Hepatocyte (in vitro differentiated cells): ENCODE measurements around the gene CDK17. TPM values are rescaled to one million over a fixed set of nuclear protein-coding genes. Genes with fewer than 3 reads are reported as not detected.

Experiments used
- DNase-seq: peaks from one replicate; pipeline ENCODE4 v3.0.0-alpha.2; 2016; ENCODE audit warnings: low spot score
- H2AFZ ChIP-seq: fragments of 200-600 bp; sonication (generic); 2 replicates; pipeline ENCODE4 v1.6.0; 2016; ENCODE audit warnings: antibody characterized with exemption, mild to moderate bottlenecking
- H3K27ac ChIP-seq: fragments of 200-600 bp; sonication (generic); 2 replicates; pipeline ENCODE4 v1.5.1; 2016; ENCODE audit warnings: mild to moderate bottlenecking
- H3K27me3 ChIP-seq: fragments of 200-600 bp; sonication (generic); 2 replicates; pipeline ENCODE4 v1.6.1; 2016
- H3K36me3 ChIP-seq: fragments of 200-600 bp; sonication (generic); replicated peaks from 2 replicates; pipeline ENCODE4 v1.5.1; 2016; ENCODE audit warnings: low read depth; ENCODE audit not compliant: insufficient read depth
- H3K4me1 ChIP-seq: fragments of 200-600 bp; sonication (generic); 2 replicates; pipeline ENCODE4 v1.5.1; 2016; ENCODE audit warnings: mild to moderate bottlenecking, moderate library complexity; ENCODE audit not compliant: insufficient read depth
- H3K4me2 ChIP-seq: fragments of 200-600 bp; sonication (generic); 2 replicates; pipeline ENCODE4 v1.6.0; 2016
- H3K4me3 ChIP-seq: fragments of 200-600 bp; sonication (generic); 2 replicates; pipeline ENCODE4 v1.5.1; 2016; ENCODE audit warnings: mild to moderate bottlenecking
- H3K79me2 ChIP-seq: fragments of 200-600 bp; sonication (generic); 2 replicates; pipeline ENCODE4 v1.6.0; 2017; ENCODE audit warnings: mild to moderate bottlenecking
- H3K9me2 ChIP-seq: fragments of 200-600 bp; sonication (generic); replicated peaks from 2 replicates; pipeline ENCODE4 v1.6.0; 2017; ENCODE audit warnings: mild to moderate bottlenecking; ENCODE audit not compliant: insufficient read depth
- H3K9me3 ChIP-seq: fragments of 200-600 bp; sonication (generic); 2 replicates; pipeline ENCODE4 v1.5.1; 2016; ENCODE audit warnings: low read depth, mild to moderate bottlenecking
- H4K20me1 ChIP-seq: fragments of 200-600 bp; sonication (generic); 2 replicates; pipeline ENCODE4 v1.6.0; 2016; ENCODE audit warnings: mild to moderate bottlenecking; ENCODE audit not compliant: insufficient read depth, poor library complexity, severe bottlenecking
- CTCF ChIP-seq: fragments of 200-600 bp; sonication (generic); IDR thresholded peaks from 2 replicates; pipeline ENCODE4 v1.5.1; 2016; ENCODE audit warnings: antibody characterized with exemption, mild to moderate bottlenecking; ENCODE audit not compliant: poor library complexity
- EZH2 ChIP-seq: fragments of 200-600 bp; sonication (generic); IDR thresholded peaks from 2 replicates; pipeline ENCODE4 v1.6.1; 2016; ENCODE audit warnings: antibody characterized with exemption, mild to moderate bottlenecking, borderline replicate concordance
- EZH2phosphoT487 ChIP-seq: fragments of 200-600 bp; sonication (generic); IDR thresholded peaks from one replicate; pipeline ENCODE4 v1.6.1; 2018; ENCODE audit warnings: antibody characterized with exemption, mild to moderate bottlenecking, low read depth, moderate library complexity; ENCODE audit not compliant: unreplicated experiment, severe bottlenecking
- WGBS: methylation state at CpG from one replicate; pipeline ENCODE4 v1.1.6; 2016; ENCODE audit warnings: low lambda C conversion rate; ENCODE audit errors: missing lambda C conversion rate; 5-methylcytosine and 5-hydroxymethylcytosine counted together
- polyA plus RNA-seq: library from polyadenylated mRNA; unstranded; fragments of >200 nt; fragmentation: Nextera tagmentation; extraction: Ambion mirVana; gene quantifications from 2 replicates; pipeline ENCODE4 v1.2.1, GENCODE V29; 2016
- total RNA-seq: library from RNA; depleted of rRNA; stranded (reverse); fragments of >200 nt; gene quantifications from 2 replicates; pipeline ENCODE4 v1.2.3, GENCODE V29; 2014

The CDK17 gene
- total and polyA plus RNA-seq, 2 experiments from 2014 or later = 13.8 to 33.1 TPM

DNA sequence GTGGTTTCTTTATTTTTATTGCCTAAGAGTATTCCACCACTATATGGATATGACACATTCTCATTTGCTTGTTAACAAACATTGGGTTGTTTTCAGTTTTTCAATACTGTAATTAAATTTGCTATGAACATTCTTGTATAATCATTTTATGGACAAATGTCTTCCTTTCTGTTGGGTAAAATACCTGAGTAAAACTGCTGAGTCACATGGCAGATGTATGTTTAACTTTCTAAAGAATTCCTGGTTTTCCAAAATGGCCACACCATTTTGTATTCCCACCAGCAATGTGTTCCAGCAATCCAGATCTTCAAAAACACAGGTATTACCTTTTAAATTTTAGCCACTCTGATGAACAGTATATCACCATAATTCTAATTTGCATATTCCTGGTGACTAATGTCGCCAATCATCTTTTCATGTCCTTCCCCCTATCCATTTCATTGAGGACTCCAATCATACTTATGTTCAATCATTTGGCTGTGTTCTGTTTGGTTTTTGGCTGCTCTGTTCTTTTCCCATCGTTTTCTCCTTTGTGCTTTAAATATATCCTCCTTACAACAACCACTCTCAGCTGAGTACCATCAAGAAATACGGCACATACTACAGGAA lies 36.0 kb downstream of the CDK17 start:
- H3K79me2 ChIP-seq = peaks cover 97% of the 10 kb centered on the region

GRCh38 chr12:96361074-96361473 lies 39.2 kb downstream of the CDK17 start:
- Histone ChIP-seq H3K4me3 (no peak overlapping the region), H3K27me3 (no peaks in the 10 kb centered on the region), H3K36me3 (no peaks in the 10 kb centered on the region), H3K79me2 (peaks cover 99% of the 10 kb centered on the region), H3K9me3 (no peaks in the 10 kb centered on the region), H3K27ac (no peak overlapping the region), H3K4me1 (peaks cover 4% of the 10 kb centered on the region), H4K20me1 (peaks cover 6% of the 10 kb centered on the region), H3K4me2 (no peak overlapping the region), H2AFZ (no peak overlapping the region), H3K9me2 (no peaks in the 10 kb centered on the region)
- WGBS = 93% methylated on average over 4 of the region's 4 CpGs
- no peak for DNase-seq
- TF ChIP-seq EZH2phosphoT487 = no peak
- no peak for TF ChIP-seq EZH2
- TF ChIP-seq CTCF = no peak

More for the DNA sequence above, 36.0 kb downstream of the CDK17 start:
- 94% methylated on average over 3 of the region's 3 CpGs for WGBS
- no peak for DNase-seq
- Histone ChIP-seq H3K36me3 (no peaks in the 10 kb centered on the region), H4K20me1 (no peaks in the 10 kb centered on the region), H3K4me2 (no peak overlapping the region), H3K4me3 (no peak overlapping the region), H3K4me1 (peaks cover 4% of the 10 kb centered on the region), H3K9me3 (no peaks in the 10 kb centered on the region), H3K9me2 (no peaks in the 10 kb centered on the region), H3K27me3 (no peaks in the 10 kb centered on the region), H3K27ac (no peak overlapping the region), H2AFZ (no peak overlapping the region)
- no peak for TF ChIP-seq CTCF
- no peak for TF ChIP-seq EZH2phosphoT487
- no peak for TF ChIP-seq EZH2

GRCh38 chr12:96360550-96360949 lies 39.7 kb downstream of the CDK17 start:
- H3K9me2 ChIP-seq = no peaks in the 10 kb centered on the region
- peaks cover 9% of the 10 kb centered on the region for H4K20me1 ChIP-seq
- no peak overlapping the region for H2AFZ ChIP-seq
- peaks cover 4% of the 10 kb centered on the region for H3K4me1 ChIP-seq
- no peak overlapping the region for H3K4me3 ChIP-seq
- WGBS = 83% methylated on average over 1 of the region's 1 CpG
- no peaks in the 10 kb centered on the region for H3K36me3 ChIP-seq
- DNase-seq = no peak
- no peaks in the 10 kb centered on the region for H3K9me3 ChIP-seq
- H3K4me2 ChIP-seq = no peak overlapping the region
- no peak for TF ChIP-seq EZH2phosphoT487
- no peak for TF ChIP-seq CTCF
- TF ChIP-seq EZH2 = no peak
- no peak overlapping the region for H3K27ac ChIP-seq
- no peaks in the 10 kb centered on the region for H3K27me3 ChIP-seq
- peaks cover 100% of the 10 kb centered on the region for H3K79me2 ChIP-seq

- no peak for DNase-seq
- H3K4me1 ChIP-seq = peaks cover 4% of the 10 kb centered on the region
- H3K79me2 ChIP-seq = peaks cover 98% of the 10 kb centered on the region
- no peak for TF ChIP-seq EZH2
- TF ChIP-seq EZH2phosphoT487 = no peak
- TF ChIP-seq CTCF = no peak
- H3K9me2 ChIP-seq = no peaks in the 10 kb centered on the region
- peaks cover 9% of the 10 kb centered on the region for H4K20me1 ChIP-seq
- H3K9me3 ChIP-seq = no peaks in the 10 kb centered on the region
- no peaks in the 10 kb centered on the region for H3K27me3 ChIP-seq
- no peak overlapping the region for H2AFZ ChIP-seq
- H3K27ac ChIP-seq = no peak overlapping the region
- H3K36me3 ChIP-seq = no peaks in the 10 kb centered on the region
- no peak overlapping the region for H3K4me2 ChIP-seq
- H3K4me3 ChIP-seq = no peak overlapping the region
Observed at GRCh38 chr12:96359328-96359727, 40.9 kb downstream of the CDK17 start.
